ENCODE measurements around the gene NLRC5. TPM values are rescaled to one million over a fixed set of nuclear protein-coding genes. Genes with fewer than 3 reads are reported as not detected.

Gene NLRC5
- total RNA-seq, 1 donor from 2014 or later = 29.9 TPM

DNA sequence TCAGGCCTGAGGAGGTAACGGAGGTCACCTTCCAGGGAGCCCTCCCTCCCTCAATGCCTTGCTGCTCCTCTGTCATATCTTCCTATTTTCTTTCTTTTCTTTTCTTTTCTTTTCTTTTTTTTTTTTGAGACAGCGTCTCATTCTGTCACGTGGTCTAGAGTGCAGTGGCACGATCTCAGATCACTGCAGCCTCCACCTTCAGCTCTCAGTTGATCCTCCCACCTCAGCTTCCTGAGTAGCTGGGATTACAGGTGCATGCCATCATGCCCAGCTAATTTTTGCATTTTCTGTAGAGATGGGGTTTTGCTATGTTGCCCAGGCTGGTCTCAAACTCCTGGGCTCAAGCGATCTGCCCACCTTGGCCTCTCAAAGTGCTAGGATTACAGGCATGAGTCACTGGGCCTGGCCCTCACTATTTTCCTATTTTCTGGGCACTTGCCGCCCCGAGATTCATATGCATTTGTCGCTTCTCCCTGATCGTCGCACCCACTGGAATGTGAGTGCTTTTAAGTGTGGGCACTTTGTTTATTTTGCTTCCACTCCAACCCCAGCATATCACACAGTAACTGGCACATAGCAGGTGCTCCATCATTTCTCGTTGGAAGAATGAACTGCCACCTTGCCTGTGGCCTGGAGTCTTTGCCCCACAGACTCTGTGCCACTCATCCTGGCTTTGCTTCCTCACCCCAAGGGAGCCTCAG lies 134.8 kb downstream of the NLRC5 start:
- no peaks in the 10 kb centered on the region for H3K4me1 ChIP-seq (ENCODE audit: insufficient read depth, low read length)
- peaks cover 12% of the 10 kb centered on the region for H3K36me3 Mint-ChIP-seq (ENCODE audit: low read depth, unreplicated experiment)
- no peak overlapping the region for H3K9ac ChIP-seq (ENCODE audit: low read length)
- H4K20me1 ChIP-seq (ENCODE audit: insufficient read depth, low read length) = no peaks in the 10 kb centered on the region
- H3K27ac Mint-ChIP-seq (ENCODE audit: unreplicated experiment) = no peak overlapping the region
- H3K4me3 Mint-ChIP-seq (ENCODE audit: unreplicated experiment) = no peak overlapping the region
- TF ChIP-seq, protein P1, sequence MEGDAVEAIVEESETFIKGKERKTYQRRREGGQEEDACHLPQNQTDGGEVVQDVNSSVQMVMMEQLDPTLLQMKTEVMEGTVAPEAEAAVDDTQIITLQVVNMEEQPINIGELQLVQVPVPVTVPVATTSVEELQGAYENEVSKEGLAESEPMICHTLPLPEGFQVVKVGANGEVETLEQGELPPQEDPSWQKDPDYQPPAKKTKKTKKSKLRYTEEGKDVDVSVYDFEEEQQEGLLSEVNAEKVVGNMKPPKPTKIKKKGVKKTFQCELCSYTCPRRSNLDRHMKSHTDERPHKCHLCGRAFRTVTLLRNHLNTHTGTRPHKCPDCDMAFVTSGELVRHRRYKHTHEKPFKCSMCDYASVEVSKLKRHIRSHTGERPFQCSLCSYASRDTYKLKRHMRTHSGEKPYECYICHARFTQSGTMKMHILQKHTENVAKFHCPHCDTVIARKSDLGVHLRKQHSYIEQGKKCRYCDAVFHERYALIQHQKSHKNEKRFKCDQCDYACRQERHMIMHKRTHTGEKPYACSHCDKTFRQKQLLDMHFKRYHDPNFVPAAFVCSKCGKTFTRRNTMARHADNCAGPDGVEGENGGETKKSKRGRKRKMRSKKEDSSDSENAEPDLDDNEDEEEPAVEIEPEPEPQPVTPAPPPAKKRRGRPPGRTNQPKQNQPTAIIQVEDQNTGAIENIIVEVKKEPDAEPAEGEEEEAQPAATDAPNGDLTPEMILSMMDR (IDR thresholded peaks at IDR 0.05; ENCODE audit: insufficient read depth, low read depth, low read length) = no peak
- TF ChIP-seq EZH2 (IDR thresholded peaks at IDR 0.05; ENCODE audit: insufficient read depth, low read length) = no peak
- FAIRE-seq (no peak), DNase-seq (ENCODE audit: low read depth) (no peak)
- H2AFZ ChIP-seq (ENCODE audit: low read depth, low read length) = no peak overlapping the region
- H3K4me3 ChIP-seq (ENCODE audit: insufficient read depth, low read depth, low read length) = no peak overlapping the region
- no peak overlapping the region for H3K27ac ChIP-seq (ENCODE audit: low read depth, low read length)
- peaks cover 2% of the 10 kb centered on the region for H3K36me3 ChIP-seq (ENCODE audit: insufficient read depth, low read length)
- peaks cover 4% of the 10 kb centered on the region for H3K4me1 Mint-ChIP-seq (ENCODE audit: low read depth, unreplicated experiment)
- no peaks in the 10 kb centered on the region for H3K27me3 Mint-ChIP-seq (ENCODE audit: low read depth, unreplicated experiment)
- no peaks in the 10 kb centered on the region for H3K27me3 ChIP-seq (ENCODE audit: insufficient read depth, low read length)
- H3K9me3 ChIP-seq (ENCODE audit: insufficient read depth, low read depth, low read length) = no peaks in the 10 kb centered on the region
- no peaks in the 10 kb centered on the region for H3K79me2 ChIP-seq (ENCODE audit: insufficient read depth, low read length)
- no peaks in the 10 kb centered on the region for H3K9me3 Mint-ChIP-seq (ENCODE audit: unreplicated experiment)
- H3K4me2 ChIP-seq (ENCODE audit: low read length) = no peak overlapping the region

DNA sequence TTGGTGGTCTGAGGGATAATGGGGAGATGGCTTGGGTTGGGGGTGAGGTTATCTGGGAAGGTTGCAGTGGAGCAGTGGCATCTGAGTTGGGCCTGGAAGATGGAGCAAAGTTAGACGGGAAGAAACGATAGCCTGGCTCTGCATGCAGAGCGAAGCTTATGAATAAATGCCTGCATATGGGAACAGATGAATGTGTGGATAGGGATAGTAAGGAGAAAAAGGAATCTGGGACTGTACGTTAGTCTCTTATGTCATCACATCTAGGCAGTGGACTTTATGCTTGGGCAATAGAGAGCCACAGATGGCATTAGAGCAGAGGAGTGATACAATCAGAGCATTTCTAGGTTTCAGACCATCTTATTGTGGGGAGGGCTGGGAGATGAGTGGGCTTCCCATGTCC lies 136.0 kb downstream of the NLRC5 start:
- TF ChIP-seq, protein P1 (IDR thresholded peaks at IDR 0.05; ENCODE audit: insufficient read depth, low read depth, low read length) = no peak
- no peak for TF ChIP-seq EZH2 (IDR thresholded peaks at IDR 0.05; ENCODE audit: insufficient read depth, low read length)
- Histone ChIP-seq H3K4me2 (ENCODE audit: low read length) (no peak overlapping the region), H3K4me1 (ENCODE audit: insufficient read depth, low read length) (no peaks in the 10 kb centered on the region), H3K36me3 (ENCODE audit: insufficient read depth, low read length) (peaks cover 2% of the 10 kb centered on the region), H3K79me2 (ENCODE audit: insufficient read depth, low read length) (no peaks in the 10 kb centered on the region), H2AFZ (ENCODE audit: low read depth, low read length) (no peak overlapping the region), H3K9me3 (ENCODE audit: insufficient read depth, low read depth, low read length) (no peaks in the 10 kb centered on the region), H4K20me1 (ENCODE audit: insufficient read depth, low read length) (no peaks in the 10 kb centered on the region), H3K9ac (ENCODE audit: low read length) (no peak overlapping the region), H3K27ac (ENCODE audit: low read depth, low read length) (no peak overlapping the region), H3K4me3 (ENCODE audit: insufficient read depth, low read depth, low read length) (no peak overlapping the region), H3K27me3 (ENCODE audit: insufficient read depth, low read length) (no peaks in the 10 kb centered on the region)
- H3K36me3 Mint-ChIP-seq (ENCODE audit: low read depth, unreplicated experiment) = peaks cover 19% of the 10 kb centered on the region
- peaks cover 4% of the 10 kb centered on the region for H3K4me1 Mint-ChIP-seq (ENCODE audit: low read depth, unreplicated experiment)
- H3K27ac Mint-ChIP-seq (ENCODE audit: unreplicated experiment) = no peak overlapping the region
- H3K27me3 Mint-ChIP-seq (ENCODE audit: low read depth, unreplicated experiment) = peaks cover 2% of the 10 kb centered on the region
- FAIRE-seq (no peak), DNase-seq (ENCODE audit: low read depth) (no peak)
- no peak overlapping the region for H3K4me3 Mint-ChIP-seq (ENCODE audit: unreplicated experiment)
- H3K9me3 Mint-ChIP-seq (ENCODE audit: unreplicated experiment) = no peaks in the 10 kb centered on the region

DNA sequence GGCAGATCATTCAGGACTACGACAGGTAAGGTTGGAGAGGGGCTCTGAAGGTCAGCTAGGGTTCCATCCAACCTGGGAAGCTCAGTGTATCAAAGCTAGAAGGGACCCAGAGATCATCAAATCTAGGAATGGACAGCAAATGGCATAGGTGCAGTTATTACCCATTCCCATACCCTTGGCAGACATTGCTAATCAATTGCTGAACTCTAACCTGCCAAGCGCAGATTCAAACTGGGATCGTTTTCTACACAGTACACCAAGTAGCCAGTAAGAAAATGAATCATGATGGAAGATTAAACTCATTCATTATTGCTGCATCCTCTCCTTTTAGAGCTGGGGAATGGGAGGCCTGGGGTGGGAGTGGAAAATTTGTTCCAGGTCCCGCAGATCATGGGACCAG lies 136.6 kb downstream of the NLRC5 start:
- H3K4me1 ChIP-seq (ENCODE audit: insufficient read depth, low read length) = no peaks in the 10 kb centered on the region
- H3K27me3 ChIP-seq (ENCODE audit: insufficient read depth, low read length) = no peaks in the 10 kb centered on the region
- FAIRE-seq = no peak
- Mint-ChIP-seq H3K27me3 (ENCODE audit: low read depth, unreplicated experiment) (peaks cover 2% of the 10 kb centered on the region), H3K4me1 (ENCODE audit: low read depth, unreplicated experiment) (peaks cover 4% of the 10 kb centered on the region), H3K4me3 (ENCODE audit: unreplicated experiment) (no peak overlapping the region), H3K9me3 (ENCODE audit: unreplicated experiment) (no peaks in the 10 kb centered on the region), H3K36me3 (ENCODE audit: low read depth, unreplicated experiment) (peaks cover 17% of the 10 kb centered on the region), H3K27ac (ENCODE audit: unreplicated experiment) (no peak overlapping the region)
- no peaks in the 10 kb centered on the region for H3K9me3 ChIP-seq (ENCODE audit: insufficient read depth, low read depth, low read length)
- H3K4me2 ChIP-seq (ENCODE audit: low read length) = no peak overlapping the region
- no peak overlapping the region for H3K9ac ChIP-seq (ENCODE audit: low read length)
- no peaks in the 10 kb centered on the region for H3K79me2 ChIP-seq (ENCODE audit: insufficient read depth, low read length)
- no peak overlapping the region for H3K27ac ChIP-seq (ENCODE audit: low read depth, low read length)
- no peak for DNase-seq (ENCODE audit: low read depth)
- H3K36me3 ChIP-seq (ENCODE audit: insufficient read depth, low read length) = peaks cover 2% of the 10 kb centered on the region
- no peak overlapping the region for H2AFZ ChIP-seq (ENCODE audit: low read depth, low read length)
- TF ChIP-seq, protein P1 (IDR thresholded peaks at IDR 0.05; ENCODE audit: insufficient read depth, low read depth, low read length) = no peak
- TF ChIP-seq EZH2 (IDR thresholded peaks at IDR 0.05; ENCODE audit: insufficient read depth, low read length) = no peak
- no peaks in the 10 kb centered on the region for H4K20me1 ChIP-seq (ENCODE audit: insufficient read depth, low read length)
- no peak overlapping the region for H3K4me3 ChIP-seq (ENCODE audit: insufficient read depth, low read depth, low read length)
